ENCODE results near the gene TMEM169.

Gene TMEM169

GRCh38 chr2:216051350-216051749 lies 30.4 kb upstream of the TMEM169 start:
- Histone ChIP-seq H3K4me1 (ENCODE audit: control insufficient read depth, insufficient read depth, low read length, unreplicated experiment) (no peaks in the 10 kb centered on the region), H3K79me2 (ENCODE audit: control insufficient read depth, insufficient read depth, low read length, unreplicated experiment) (no peaks in the 10 kb centered on the region), H3K4me3 (ENCODE audit: low read depth, low read length) (no peak overlapping the region), H3K36me3 (ENCODE audit: insufficient read depth, low read length) (no peaks in the 10 kb centered on the region), H2AFZ (ENCODE audit: low read length, unreplicated experiment) (no peak overlapping the region), H3K27ac (ENCODE audit: low read depth, low read length) (no peak overlapping the region), H3K27me3 (ENCODE audit: insufficient read depth, low read length) (no peaks in the 10 kb centered on the region)

- no peak overlapping the region for H3K27ac ChIP-seq (ENCODE audit: low read depth, low read length)
- H3K79me2 ChIP-seq (ENCODE audit: control insufficient read depth, insufficient read depth, low read length, unreplicated experiment), result no peaks in the 10 kb centered on the region
- H3K27me3 ChIP-seq (ENCODE audit: insufficient read depth, low read length), result no peaks in the 10 kb centered on the region
- H2AFZ ChIP-seq (ENCODE audit: low read length, unreplicated experiment), result no peak overlapping the region
- no peaks in the 10 kb centered on the region for H3K4me1 ChIP-seq (ENCODE audit: control insufficient read depth, insufficient read depth, low read length, unreplicated experiment)
- no peak overlapping the region for H3K4me3 ChIP-seq (ENCODE audit: low read depth, low read length)
- H3K36me3 ChIP-seq (ENCODE audit: insufficient read depth, low read length), result no peaks in the 10 kb centered on the region
These were observed 29.3 kb upstream of the TMEM169 start for GRCh38 chr2:216052420-216052819.

- Histone ChIP-seq H3K4me1 (ENCODE audit: control insufficient read depth, insufficient read depth, low read length, unreplicated experiment) (no peaks in the 10 kb centered on the region), H3K27ac (ENCODE audit: low read depth, low read length) (no peak overlapping the region), H2AFZ (ENCODE audit: low read length, unreplicated experiment) (no peak overlapping the region), H3K27me3 (ENCODE audit: insufficient read depth, low read length) (no peaks in the 10 kb centered on the region), H3K4me3 (ENCODE audit: low read depth, low read length) (no peak overlapping the region), H3K79me2 (ENCODE audit: control insufficient read depth, insufficient read depth, low read length, unreplicated experiment) (no peaks in the 10 kb centered on the region), H3K36me3 (ENCODE audit: insufficient read depth, low read length) (no peaks in the 10 kb centered on the region)
These were observed 26.0 kb upstream of the TMEM169 start for GRCh38 chr2:216055680-216056079.

- no peak overlapping the region for H2AFZ ChIP-seq (ENCODE audit: low read length, unreplicated experiment)
- H3K36me3 ChIP-seq (ENCODE audit: insufficient read depth, low read length), result no peaks in the 10 kb centered on the region
- no peak overlapping the region for H3K27ac ChIP-seq (ENCODE audit: low read depth, low read length)
- H3K27me3 ChIP-seq (ENCODE audit: insufficient read depth, low read length), result no peaks in the 10 kb centered on the region
- no peaks in the 10 kb centered on the region for H3K79me2 ChIP-seq (ENCODE audit: control insufficient read depth, insufficient read depth, low read length, unreplicated experiment)
- H3K4me3 ChIP-seq (ENCODE audit: low read depth, low read length), result no peak overlapping the region
- H3K4me1 ChIP-seq (ENCODE audit: control insufficient read depth, insufficient read depth, low read length, unreplicated experiment), result no peaks in the 10 kb centered on the region
These were observed 25.0 kb upstream of the TMEM169 start for GRCh38 chr2:216056739-216057138.

GRCh38 chr2:216057688-216058193 lies 24.0 kb upstream of the TMEM169 start:
- no peaks in the 10 kb centered on the region for H3K4me1 ChIP-seq (ENCODE audit: control insufficient read depth, insufficient read depth, low read length, unreplicated experiment)
- no peaks in the 10 kb centered on the region for H3K27me3 ChIP-seq (ENCODE audit: insufficient read depth, low read length)
- no peaks in the 10 kb centered on the region for H3K79me2 ChIP-seq (ENCODE audit: control insufficient read depth, insufficient read depth, low read length, unreplicated experiment)
- no peak overlapping the region for H2AFZ ChIP-seq (ENCODE audit: low read length, unreplicated experiment)
- no peak overlapping the region for H3K4me3 ChIP-seq (ENCODE audit: low read depth, low read length)
- H3K36me3 ChIP-seq (ENCODE audit: insufficient read depth, low read length), result no peaks in the 10 kb centered on the region
- H3K27ac ChIP-seq (ENCODE audit: low read depth, low read length), result no peak overlapping the region

GRCh38 chr2:216059233-216059834 lies 22.4 kb upstream of the TMEM169 start:
- Histone ChIP-seq H3K79me2 (ENCODE audit: control insufficient read depth, insufficient read depth, low read length, unreplicated experiment) (no peaks in the 10 kb centered on the region), H3K27ac (ENCODE audit: low read depth, low read length) (no peak overlapping the region), H2AFZ (ENCODE audit: low read length, unreplicated experiment) (no peak overlapping the region), H3K27me3 (ENCODE audit: insufficient read depth, low read length) (no peaks in the 10 kb centered on the region), H3K4me1 (ENCODE audit: control insufficient read depth, insufficient read depth, low read length, unreplicated experiment) (no peaks in the 10 kb centered on the region), H3K4me3 (ENCODE audit: low read depth, low read length) (no peak overlapping the region), H3K36me3 (ENCODE audit: insufficient read depth, low read length) (peaks cover under 1% of the 10 kb centered on the region; the same call in 1 of the 2 replicates)

GRCh38 chr2:216064014-216064630 lies 17.6 kb upstream of the TMEM169 start:
- Histone ChIP-seq H3K79me2 (ENCODE audit: control insufficient read depth, insufficient read depth, low read length, unreplicated experiment) (no peaks in the 10 kb centered on the region), H3K4me1 (ENCODE audit: control insufficient read depth, insufficient read depth, low read length, unreplicated experiment) (peaks cover 16% of the 10 kb centered on the region), H3K27ac (ENCODE audit: low read depth, low read length) (no peak overlapping the region), H3K4me3 (ENCODE audit: low read depth, low read length) (no peak overlapping the region), H3K36me3 (ENCODE audit: insufficient read depth, low read length) (peaks cover 5% of the 10 kb centered on the region; the same call in 1 of the 2 replicates), H3K27me3 (ENCODE audit: insufficient read depth, low read length) (no peaks in the 10 kb centered on the region), H2AFZ (ENCODE audit: low read length, unreplicated experiment) (no peak overlapping the region)

GRCh38 chr2:216064665-216065064 lies 17.1 kb upstream of the TMEM169 start:
- peaks cover 5% of the 10 kb centered on the region; the same call in 1 of the 2 replicates for H3K36me3 ChIP-seq (ENCODE audit: insufficient read depth, low read length)
- H3K4me1 ChIP-seq (ENCODE audit: control insufficient read depth, insufficient read depth, low read length, unreplicated experiment), result peaks cover 16% of the 10 kb centered on the region
- no peak overlapping the region for H3K27ac ChIP-seq (ENCODE audit: low read depth, low read length)
- H3K27me3 ChIP-seq (ENCODE audit: insufficient read depth, low read length), result no peaks in the 10 kb centered on the region
- no peak overlapping the region for H2AFZ ChIP-seq (ENCODE audit: low read length, unreplicated experiment)
- H3K4me3 ChIP-seq (ENCODE audit: low read depth, low read length), result no peak overlapping the region
- H3K79me2 ChIP-seq (ENCODE audit: control insufficient read depth, insufficient read depth, low read length, unreplicated experiment), result no peaks in the 10 kb centered on the region

- Histone ChIP-seq H3K79me2 (ENCODE audit: control insufficient read depth, insufficient read depth, low read length, unreplicated experiment) (no peaks in the 10 kb centered on the region), H3K27ac (ENCODE audit: low read depth, low read length) (no peak overlapping the region), H3K4me3 (ENCODE audit: low read depth, low read length) (no peak overlapping the region), H2AFZ (ENCODE audit: low read length, unreplicated experiment) (no peak overlapping the region), H3K4me1 (ENCODE audit: control insufficient read depth, insufficient read depth, low read length, unreplicated experiment) (peaks cover 16% of the 10 kb centered on the region), H3K36me3 (ENCODE audit: insufficient read depth, low read length) (peaks cover 5% of the 10 kb centered on the region; the same call in 1 of the 2 replicates), H3K27me3 (ENCODE audit: insufficient read depth, low read length) (no peaks in the 10 kb centered on the region)
These were observed 15.5 kb upstream of the TMEM169 start for GRCh38 chr2:216066230-216066629.

- Histone ChIP-seq H2AFZ (ENCODE audit: low read length, unreplicated experiment) (no peak overlapping the region), H3K79me2 (ENCODE audit: control insufficient read depth, insufficient read depth, low read length, unreplicated experiment) (no peaks in the 10 kb centered on the region), H3K27me3 (ENCODE audit: insufficient read depth, low read length) (no peaks in the 10 kb centered on the region), H3K27ac (ENCODE audit: low read depth, low read length) (no peak overlapping the region), H3K36me3 (ENCODE audit: insufficient read depth, low read length) (peaks cover 8% of the 10 kb centered on the region; the same call in 1 of the 2 replicates), H3K4me1 (ENCODE audit: control insufficient read depth, insufficient read depth, low read length, unreplicated experiment) (peaks cover 16% of the 10 kb centered on the region), H3K4me3 (ENCODE audit: low read depth, low read length) (no peak overlapping the region)
These were observed 12.7 kb upstream of the TMEM169 start for GRCh38 chr2:216069028-216069427.

- no peak overlapping the region for H2AFZ ChIP-seq (ENCODE audit: low read length, unreplicated experiment)
- 0 out of 2 replicates have a peak, but pooled peaks cover 3% of the 10 kb centered on the region for H3K36me3 ChIP-seq (ENCODE audit: insufficient read depth, low read length)
- H3K79me2 ChIP-seq (ENCODE audit: control insufficient read depth, insufficient read depth, low read length, unreplicated experiment), result no peaks in the 10 kb centered on the region
- peaks cover 12% of the 10 kb centered on the region for H3K4me1 ChIP-seq (ENCODE audit: control insufficient read depth, insufficient read depth, low read length, unreplicated experiment)
- no peak overlapping the region for H3K4me3 ChIP-seq (ENCODE audit: low read depth, low read length)
- no peaks in the 10 kb centered on the region for H3K27me3 ChIP-seq (ENCODE audit: insufficient read depth, low read length)
- H3K27ac ChIP-seq (ENCODE audit: low read depth, low read length), result no peak overlapping the region
These were observed 11.5 kb upstream of the TMEM169 start for GRCh38 chr2:216070195-216070594.

All from ACC112 (cell line).